HG03103 (cell line): ENCODE measurements around the gene PGAP2.
"Not testable (repeated sequence)": the region's sequence is repeated elsewhere in the genome, so short reads cannot be mapped to it uniquely, and the experiment has no call there.

ENCODE experiments used
- ATAC-seq: cut with Tn5 transposase; IDR thresholded peaks from one replicate; pipeline ENCODE4 v1.9.1; 2021; ENCODE audit warnings: low read depth; ENCODE audit not compliant: unreplicated experiment

PGAP2 gene

GRCh38 chr11:3853899-3854659 lies 45.7 kb downstream of the PGAP2 start:
- ATAC-seq = peak; percentile 32

GRCh38 chr11:3854660-3854976 lies 46.3 kb downstream of the PGAP2 start:
- ATAC-seq = no peak

DNA sequence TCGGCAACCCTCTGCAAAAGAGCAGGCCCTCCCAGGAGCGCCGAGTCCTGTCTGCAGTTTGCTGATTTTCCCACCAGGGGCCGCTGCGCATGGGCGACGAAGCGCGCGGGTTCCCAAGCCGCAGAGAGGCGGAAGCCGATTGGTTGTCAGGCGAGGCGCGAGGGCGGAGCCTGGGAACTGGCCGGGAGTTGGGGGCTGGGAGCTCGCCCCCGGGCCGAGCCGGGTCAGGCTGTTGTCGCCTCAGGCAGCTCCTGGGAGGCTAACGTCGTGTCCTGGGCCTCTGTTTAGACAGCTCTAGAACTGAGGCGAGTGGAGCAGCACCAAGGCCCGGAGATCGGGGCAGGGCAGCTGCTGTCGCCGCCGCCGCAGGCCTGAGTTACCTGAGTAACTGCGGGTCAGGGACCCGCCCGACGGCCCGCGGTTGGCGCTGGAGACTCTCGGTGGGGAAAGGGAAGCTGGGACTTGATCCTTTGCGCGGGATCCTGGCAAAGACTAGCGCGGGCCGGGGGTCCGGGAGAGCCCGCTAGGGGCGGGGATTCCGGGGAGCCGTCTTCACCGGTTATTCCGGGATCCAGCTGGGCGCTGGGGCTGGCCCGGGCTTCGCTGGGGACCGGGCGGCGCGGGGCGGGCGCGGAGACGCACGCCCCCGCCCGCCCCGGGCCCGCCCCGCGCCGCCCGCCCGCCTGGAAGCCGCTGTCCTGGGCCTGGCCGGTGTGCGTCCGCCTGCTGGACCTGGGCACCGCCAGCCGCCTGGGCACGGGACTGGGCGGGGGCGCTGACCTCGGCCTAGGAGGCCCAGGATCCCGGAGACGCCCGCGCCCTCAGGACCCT lies 46.8 kb downstream of the PGAP2 start, which contains the start of gene STIM1:
Gene STIM1, plus strand, starts transcription at position 688 of the 831 bp plus-strand sequence. CDS start 607 bp downstream, outside the sequence.
- peak; percentile 51 for ATAC-seq

DNA sequence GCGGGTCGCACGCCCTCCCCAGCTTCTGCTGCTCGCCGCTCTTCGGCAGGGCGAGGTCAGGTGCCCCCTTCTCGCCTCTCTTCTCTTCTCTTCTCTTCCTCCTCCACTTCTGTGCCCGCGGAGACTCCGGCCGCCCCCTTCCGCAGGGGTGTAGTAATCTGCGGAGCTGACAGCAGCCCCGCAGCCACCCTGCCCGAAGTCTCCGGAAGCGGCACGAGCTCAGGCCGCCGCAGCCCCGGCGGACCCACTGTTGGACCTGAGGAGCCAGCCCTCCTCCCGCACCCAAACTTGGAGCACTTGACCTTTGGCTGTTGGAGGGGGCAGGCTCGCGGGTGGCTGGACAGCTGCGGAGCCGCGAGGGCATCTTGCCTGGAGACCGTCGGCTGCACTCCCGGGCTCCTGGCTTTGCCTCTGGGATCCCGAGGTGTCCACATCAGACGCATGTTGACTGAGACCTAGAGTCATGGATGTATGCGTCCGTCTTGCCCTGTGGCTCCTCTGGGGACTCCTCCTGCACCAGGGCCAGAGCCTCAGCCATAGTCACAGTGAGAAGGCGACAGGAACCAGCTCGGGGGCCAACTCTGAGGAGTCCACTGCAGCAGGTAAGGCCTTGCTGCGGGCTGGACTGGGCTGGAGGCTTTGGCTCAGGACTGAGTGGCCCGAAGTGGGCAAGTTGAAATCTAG lies 47.6 kb downstream of the PGAP2 start:
- ATAC-seq = peak; percentile 10

- ATAC-seq = no peak
Measured at GRCh38 chr11:3856856-3857553, 48.6 kb downstream of the PGAP2 start.

DNA sequence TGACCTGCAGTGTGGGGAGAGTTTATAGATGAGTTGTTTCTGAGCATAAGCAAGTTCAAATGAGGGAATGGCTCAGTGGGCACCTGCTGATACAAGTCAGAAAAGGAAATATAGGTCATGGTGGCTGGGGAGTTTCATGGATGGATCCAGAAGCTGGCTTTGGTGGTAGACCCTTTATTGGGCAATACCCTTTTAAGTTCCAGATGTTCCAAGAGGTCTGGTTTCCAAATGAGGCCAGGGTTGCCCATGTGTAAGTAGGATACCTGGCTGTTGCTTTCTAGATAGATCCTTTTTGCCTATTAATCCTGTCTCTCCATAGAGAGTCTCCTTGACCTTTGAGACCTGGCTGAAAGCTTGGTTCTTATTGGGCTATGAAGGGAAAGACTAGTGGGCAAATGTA lies 49.3 kb downstream of the PGAP2 start:
- ATAC-seq = no peak

DNA sequence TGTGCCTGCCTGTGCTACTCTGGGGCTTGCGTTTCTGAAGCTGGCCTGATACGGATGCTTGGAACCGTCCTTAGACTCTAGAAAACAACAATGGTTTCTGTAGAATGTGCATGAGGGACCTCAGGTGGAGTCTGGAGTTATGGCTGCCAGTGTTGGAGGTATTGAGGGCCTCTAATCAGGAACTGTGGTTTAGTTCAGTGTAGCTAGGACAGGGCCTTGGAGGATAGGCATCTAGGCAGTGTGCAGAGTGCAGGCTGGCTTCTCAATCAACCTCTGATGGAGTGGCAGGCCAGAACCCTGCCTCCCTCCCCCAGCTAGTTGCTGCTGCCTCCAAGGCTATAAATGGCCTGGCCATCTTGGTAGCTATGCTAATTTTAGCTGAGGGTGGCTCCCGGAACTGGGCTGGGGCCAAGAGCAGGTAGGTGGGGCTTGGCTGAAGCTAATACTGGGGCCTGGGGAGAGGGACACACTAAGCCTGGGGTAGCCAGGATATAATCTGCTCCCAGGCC lies 51.1 kb downstream of the PGAP2 start:
- ATAC-seq = peak; percentile 37

DNA sequence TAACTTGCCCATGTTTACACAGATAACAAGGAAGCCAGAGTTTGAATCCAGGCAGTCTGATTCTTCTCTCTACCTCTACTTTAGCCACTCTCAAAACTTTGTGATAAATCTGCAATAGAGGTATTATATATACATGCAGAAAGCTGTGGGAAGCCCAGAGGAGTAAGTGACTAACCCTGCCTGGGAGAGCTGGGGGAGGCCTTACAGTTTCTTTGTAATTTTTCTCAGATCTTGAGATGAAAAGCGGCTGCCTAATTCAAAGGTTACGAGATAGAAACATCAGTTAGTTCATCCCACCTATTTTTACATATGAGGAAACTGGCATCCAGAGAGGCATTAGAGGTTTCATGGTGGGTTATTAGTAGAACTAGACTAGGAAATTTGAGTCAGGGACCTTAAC lies 52.0 kb downstream of the PGAP2 start:
- no peak for ATAC-seq

- ATAC-seq = not testable (repeated sequence)
Measured at GRCh38 chr11:3860898-3861393, 52.6 kb downstream of the PGAP2 start.

DNA sequence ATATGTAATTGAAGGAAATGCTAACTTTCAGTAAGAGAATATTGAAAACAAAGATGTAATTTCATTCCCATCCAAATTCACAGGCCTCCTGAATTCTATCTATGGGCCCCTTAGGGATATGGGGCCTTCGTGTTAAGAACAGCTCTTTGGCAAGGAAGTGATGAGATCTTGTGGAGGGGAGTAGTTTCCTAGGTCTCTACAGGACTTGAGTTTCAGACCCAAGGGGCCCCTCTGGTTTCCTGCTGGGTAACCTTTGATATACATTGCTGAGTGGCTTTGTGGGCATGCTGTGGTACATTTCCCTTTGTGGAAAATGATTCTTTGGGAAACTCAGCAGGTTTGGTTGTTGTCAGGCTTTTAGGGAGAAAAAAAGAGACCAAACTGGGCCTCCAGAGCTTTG lies 53.3 kb downstream of the PGAP2 start:
- ATAC-seq = no peak

GRCh38 chr11:3865388-3866193 lies 57.2 kb downstream of the PGAP2 start:
- no peak for ATAC-seq

DNA sequence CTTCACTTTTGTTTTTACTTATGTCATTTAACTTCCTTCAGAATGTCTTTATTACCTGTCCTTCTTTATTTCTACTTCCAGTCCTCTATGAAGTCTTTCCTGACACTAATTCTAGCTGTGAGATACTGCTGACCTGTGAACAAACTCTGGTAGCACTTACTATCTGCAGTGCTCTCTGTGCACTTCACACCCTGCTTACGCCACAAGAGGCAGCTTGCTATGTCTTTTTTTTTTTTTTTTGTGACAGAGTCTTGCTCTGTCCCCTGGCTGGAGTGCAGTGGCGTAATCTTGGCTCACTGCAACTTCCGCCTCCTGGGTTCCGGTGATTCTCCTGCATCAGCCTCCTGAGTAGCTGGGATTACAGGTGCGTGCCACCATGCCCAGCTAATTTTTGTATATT lies 57.8 kb downstream of the PGAP2 start:
- ATAC-seq = no peak

DNA sequence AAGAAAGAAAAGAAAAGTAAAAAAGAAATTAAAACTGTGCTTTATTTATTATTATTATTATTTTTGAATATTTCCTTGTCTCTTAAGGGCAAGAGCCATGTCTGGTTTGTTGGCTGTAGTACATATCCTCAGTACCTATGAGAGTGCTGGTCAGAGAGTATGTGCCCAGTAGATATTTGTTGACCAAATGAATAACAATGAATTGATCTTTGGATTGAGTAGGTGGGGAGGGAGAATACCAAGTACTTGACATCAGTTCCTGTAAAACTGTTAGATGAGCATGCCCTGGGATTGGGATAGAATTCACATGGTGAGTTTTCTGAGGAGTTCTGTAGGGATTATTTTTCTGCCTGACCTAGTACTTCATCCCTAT lies 58.5 kb downstream of the PGAP2 start:
- ATAC-seq = no peak

- peak; percentile 53 for ATAC-seq
Measured at GRCh38 chr11:3867209-3868091, 59.1 kb downstream of the PGAP2 start.

GRCh38 chr11:3873712-3874349 lies 65.5 kb downstream of the PGAP2 start:
- ATAC-seq = no peak
